Endodermal cell (in vitro differentiated cells): ENCODE measurements around the gene RRP1B. TPM values are rescaled to one million over a fixed set of nuclear protein-coding genes. Genes with fewer than 3 reads are reported as not detected.

Experiments used
- DNase-seq: peaks from one replicate; pipeline ENCODE4 v3.0.0-alpha.2; 2017
- H3K27ac ChIP-seq: 2 replicates; pipeline ENCODE4 v1.5.1; 2013; ENCODE audit warnings: mild to moderate bottlenecking, low read depth, low read length, moderate library complexity
- H3K27me3 ChIP-seq: 2 replicates; pipeline ENCODE4 v1.6.1; 2013; ENCODE audit warnings: mild to moderate bottlenecking, low read length, moderate library complexity; ENCODE audit not compliant: insufficient read depth, control insufficient read depth, poor library complexity, severe bottlenecking
- H3K36me3 ChIP-seq: 2 replicates; pipeline ENCODE4 v1.7.0; 2013; ENCODE audit warnings: mild to moderate bottlenecking, low read length, moderate library complexity; ENCODE audit not compliant: control insufficient read depth, insufficient read depth
- H3K4me1 ChIP-seq: one replicate; pipeline ENCODE4 v1.7.0; 2013; ENCODE audit warnings: low read length; ENCODE audit not compliant: control insufficient read depth, insufficient read depth
- H3K4me3 ChIP-seq: 2 replicates; pipeline ENCODE4 v1.5.1; 2013; ENCODE audit warnings: mild to moderate bottlenecking, low read length, moderate library complexity
- H3K9ac ChIP-seq: 2 replicates; pipeline ENCODE4 v1.6.1; 2013; ENCODE audit warnings: mild to moderate bottlenecking, low read length, moderate library complexity; ENCODE audit not compliant: poor library complexity, severe bottlenecking; ENCODE audit errors: extremely low read depth
- H3K9me3 ChIP-seq: 2 replicates; pipeline ENCODE4 v1.6.1; 2013; ENCODE audit warnings: mild to moderate bottlenecking, low read length, moderate library complexity; ENCODE audit not compliant: control insufficient read depth
- H3K27ac Mint-ChIP-seq: 2 replicates; pipeline ENCODE4 v1.8.0; 2020; ENCODE audit warnings: mixed read lengths
- H3K27me3 Mint-ChIP-seq: 2 replicates; pipeline ENCODE4 v1.8.0; 2021; ENCODE audit warnings: mild to moderate bottlenecking, mixed read lengths; ENCODE audit not compliant: insufficient read depth
- H3K36me3 Mint-ChIP-seq: 2 replicates; pipeline ENCODE4 v1.8.0; 2020; ENCODE audit warnings: low read depth, mixed read lengths
- H3K4me1 Mint-ChIP-seq: 2 replicates; pipeline ENCODE4 v1.8.0; 2020; ENCODE audit warnings: mixed read lengths
- H3K4me3 Mint-ChIP-seq: 2 replicates; pipeline ENCODE4 v1.8.0; 2020; ENCODE audit warnings: mild to moderate bottlenecking, moderate library complexity, mixed read lengths
- H3K9me3 Mint-ChIP-seq: 2 replicates; pipeline ENCODE4 v1.8.0; 2020; ENCODE audit warnings: mild to moderate bottlenecking, mixed read lengths
- WGBS, 2 experiments: methylation state at CpG; one replicate each; pipeline versions ENCODE4 v1.1.5 to v1.1.7; 2013; ENCODE audit warnings: missing lambda C conversion rate in 2 of 2, mixed read lengths in 1 of 2; ENCODE audit not compliant: insufficient coverage in 1 of 2, insufficient read length in 1 of 2; 5-methylcytosine and 5-hydroxymethylcytosine counted together
- total RNA-seq, 2 donors: library from RNA; stranded (reverse); fragmentation: NEBNext Ultra II Directional in 1 of 2; extraction: Animal tissue kit (Norgen Biotek cat#: 25700) in 1 of 2; gene quantifications; 2 replicates in 1 of 2; 3 replicates in 1 of 2; pipeline ENCODE4 v1.2.1, GENCODE V29; 2021
- TF ChIP-seq, protein P1 (sequence below): fragments of 200-600 bp; sonication (generic); conservative IDR thresholded peaks from 2 replicates; pipeline ENCODE4 v1.5.0; 2021; ENCODE audit warnings: antibody characterized with exemption, mild to moderate bottlenecking

The RRP1B gene
- total RNA-seq, 2 donors from 2014 or later: 44.1 to 46.0 TPM

DNA sequence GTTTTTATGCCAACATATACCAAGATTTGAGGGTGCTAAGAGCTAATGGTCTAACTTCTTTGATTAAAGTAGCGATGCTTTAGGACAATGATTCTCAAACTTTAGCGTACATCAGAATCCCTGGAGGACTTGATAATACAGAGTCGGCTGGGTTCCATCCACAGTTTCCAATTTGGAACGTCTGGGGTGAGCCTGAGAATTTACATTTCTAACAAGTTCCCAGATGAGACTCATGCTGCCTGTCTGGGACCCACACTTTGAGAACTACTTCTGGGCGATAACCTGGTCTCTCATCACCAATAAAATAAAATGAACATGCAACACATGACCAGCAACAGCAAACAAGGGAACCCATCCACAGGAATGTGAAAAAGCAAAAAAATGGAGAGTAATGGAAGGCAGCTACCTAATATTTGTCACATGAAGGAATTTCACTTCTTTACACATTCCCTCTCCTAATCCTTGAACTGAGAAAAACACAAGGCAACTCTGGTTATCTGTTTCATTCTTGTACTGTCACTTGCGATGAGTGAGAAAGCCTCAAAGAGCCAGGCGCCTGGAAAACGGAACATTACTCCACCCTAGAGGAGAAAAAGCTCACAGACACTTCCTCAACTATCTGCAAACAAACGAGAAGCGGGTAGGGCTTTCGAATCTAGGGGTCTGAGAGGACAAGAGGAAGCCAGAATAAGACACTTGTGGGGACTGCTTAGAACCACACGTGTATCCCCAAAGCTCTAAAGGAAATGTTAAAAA is 14.0 kb upstream of the RRP1B start:
- H3K9ac ChIP-seq: no peak overlapping the region
- Mint-ChIP-seq H3K9me3 (no peaks in the 10 kb centered on the region), H3K4me3 (no peak overlapping the region), H3K27ac (no peak overlapping the region), H3K27me3 (no peaks in the 10 kb centered on the region), H3K4me1 (peaks cover 9% of the 10 kb centered on the region), H3K36me3 (no peaks in the 10 kb centered on the region)
- no peaks in the 10 kb centered on the region for H3K9me3 ChIP-seq
- no peak overlapping the region for H3K4me3 ChIP-seq
- TF ChIP-seq, protein P1, sequence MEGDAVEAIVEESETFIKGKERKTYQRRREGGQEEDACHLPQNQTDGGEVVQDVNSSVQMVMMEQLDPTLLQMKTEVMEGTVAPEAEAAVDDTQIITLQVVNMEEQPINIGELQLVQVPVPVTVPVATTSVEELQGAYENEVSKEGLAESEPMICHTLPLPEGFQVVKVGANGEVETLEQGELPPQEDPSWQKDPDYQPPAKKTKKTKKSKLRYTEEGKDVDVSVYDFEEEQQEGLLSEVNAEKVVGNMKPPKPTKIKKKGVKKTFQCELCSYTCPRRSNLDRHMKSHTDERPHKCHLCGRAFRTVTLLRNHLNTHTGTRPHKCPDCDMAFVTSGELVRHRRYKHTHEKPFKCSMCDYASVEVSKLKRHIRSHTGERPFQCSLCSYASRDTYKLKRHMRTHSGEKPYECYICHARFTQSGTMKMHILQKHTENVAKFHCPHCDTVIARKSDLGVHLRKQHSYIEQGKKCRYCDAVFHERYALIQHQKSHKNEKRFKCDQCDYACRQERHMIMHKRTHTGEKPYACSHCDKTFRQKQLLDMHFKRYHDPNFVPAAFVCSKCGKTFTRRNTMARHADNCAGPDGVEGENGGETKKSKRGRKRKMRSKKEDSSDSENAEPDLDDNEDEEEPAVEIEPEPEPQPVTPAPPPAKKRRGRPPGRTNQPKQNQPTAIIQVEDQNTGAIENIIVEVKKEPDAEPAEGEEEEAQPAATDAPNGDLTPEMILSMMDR: peak; percentile 72
- H3K36me3 ChIP-seq: no peaks in the 10 kb centered on the region
- no peaks in the 10 kb centered on the region for H3K27me3 ChIP-seq
- no peak overlapping the region for H3K27ac ChIP-seq
- peak; percentile 77 for DNase-seq
- no peaks in the 10 kb centered on the region for H3K4me1 ChIP-seq
- 63 to 86% methylated on average over 5 to 12 of the region's 12 CpGs for WGBS, 2 experiments

DNA sequence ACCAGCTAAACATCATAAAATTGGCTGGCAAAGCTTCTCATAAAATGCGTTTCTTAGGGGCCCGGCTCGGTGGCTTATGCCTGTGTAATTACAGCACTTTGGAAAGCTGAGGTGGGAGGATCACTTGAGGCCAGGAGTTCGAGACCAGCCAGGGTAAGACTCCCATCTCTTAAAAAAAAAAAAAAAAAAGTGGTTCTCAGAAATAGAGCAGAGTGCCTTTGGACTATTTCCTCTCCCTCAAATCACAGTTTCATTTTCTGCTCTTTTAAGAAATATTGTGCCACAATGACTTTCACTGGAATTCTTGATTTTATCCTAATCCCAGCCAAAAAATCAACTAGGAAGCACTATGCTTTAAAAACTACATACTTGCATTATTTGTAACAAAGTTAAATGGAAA is 13.4 kb upstream of the RRP1B start:
- Histone ChIP-seq H3K27ac (no peak overlapping the region), H3K4me1 (no peaks in the 10 kb centered on the region), H3K36me3 (no peaks in the 10 kb centered on the region), H3K9ac (no peak overlapping the region), H3K27me3 (no peaks in the 10 kb centered on the region), H3K9me3 (no peaks in the 10 kb centered on the region), H3K4me3 (no peak overlapping the region)
- Mint-ChIP-seq H3K4me3 (no peak overlapping the region), H3K36me3 (no peaks in the 10 kb centered on the region), H3K27me3 (no peaks in the 10 kb centered on the region), H3K9me3 (no peaks in the 10 kb centered on the region), H3K27ac (no peak overlapping the region), H3K4me1 (peaks cover 9% of the 10 kb centered on the region)
- TF ChIP-seq, protein P1: no peak
- no peak for DNase-seq
- 93% methylated on average over 3 to 4 of the region's 4 CpGs for WGBS, 2 experiments

DNA sequence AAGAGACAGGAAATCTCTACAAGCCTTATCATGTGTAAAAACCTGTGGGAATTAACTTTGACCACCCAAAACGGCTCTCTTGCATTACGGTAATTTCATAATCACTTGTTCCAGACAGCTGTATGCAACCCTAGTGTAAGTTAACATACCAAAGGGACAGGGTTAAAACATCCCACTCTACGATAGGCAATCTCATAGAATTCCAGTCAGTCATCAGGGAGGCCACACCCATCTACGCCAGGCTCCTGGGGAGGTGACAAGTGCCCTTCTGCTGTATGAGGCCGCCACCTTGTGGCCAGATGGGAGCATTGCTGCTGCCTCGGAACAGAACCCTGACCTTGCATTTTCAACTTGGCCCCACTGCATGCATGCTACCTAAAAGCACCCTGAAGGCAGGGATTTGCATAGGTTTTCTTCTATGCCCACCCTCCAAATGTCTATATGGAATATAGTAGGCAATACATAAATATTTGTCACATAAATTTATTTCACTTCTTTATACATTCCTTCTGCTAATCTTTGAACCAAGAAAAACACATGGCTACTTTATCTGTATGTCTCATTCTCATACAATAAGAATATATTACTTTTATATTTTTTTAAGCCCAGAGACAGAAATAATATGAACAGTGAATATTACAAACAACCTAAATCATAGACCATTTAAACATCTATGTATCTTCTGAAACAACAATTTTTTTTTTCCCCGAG is 12.7 kb upstream of the RRP1B start:
- Mint-ChIP-seq H3K27me3 (no peaks in the 10 kb centered on the region), H3K9me3 (no peaks in the 10 kb centered on the region), H3K4me1 (peaks cover 9% of the 10 kb centered on the region), H3K4me3 (no peak overlapping the region), H3K36me3 (no peaks in the 10 kb centered on the region), H3K27ac (no peak overlapping the region)
- no peaks in the 10 kb centered on the region for H3K4me1 ChIP-seq
- peak; percentile 96 for DNase-seq
- H3K9ac ChIP-seq: no peak overlapping the region
- H3K27me3 ChIP-seq: no peaks in the 10 kb centered on the region
- H3K9me3 ChIP-seq: no peaks in the 10 kb centered on the region
- TF ChIP-seq, protein P1: peak; percentile 99
- 30 to 49% methylated on average over 5 to 7 of the region's 7 CpGs for WGBS, 2 experiments
- no peaks in the 10 kb centered on the region for H3K36me3 ChIP-seq
- no peak overlapping the region for H3K27ac ChIP-seq
- H3K4me3 ChIP-seq: no peak overlapping the region
